Activated CD4-positive, CD25-positive, alpha-beta regulatory T cell treated with anti-CD3 and anti-CD28 coated beads, Interleukin-2, amount 50 U/mL, for 24 hours (primary cell): ENCODE results near the gene HMCN2.

Source experiments
- ATAC-seq, 2 donors: fragments of 150-1000 bp; cut with Tn5 transposase; one replicate each; pipeline ENCODE4 v1.10.0; 2021; ENCODE audit warnings: mild to moderate bottlenecking in 1 of 2, moderate library complexity in 1 of 2

The HMCN2 gene

GRCh38 chr9:130478736-130479575 is 213.4 kb downstream of the HMCN2 start:
- ATAC-seq: no peak

- ATAC-seq: no peak
Observed at GRCh38 chr9:130479587-130479986, 214.0 kb downstream of the HMCN2 start.

- no peak for ATAC-seq
Observed at GRCh38 chr9:130480673-130481072, 215.1 kb downstream of the HMCN2 start.

- no peak for ATAC-seq
Observed at GRCh38 chr9:130482463-130482862, 216.9 kb downstream of the HMCN2 start.

GRCh38 chr9:130483371-130483971 is 217.9 kb downstream of the HMCN2 start:
- no peak for ATAC-seq
